ENCODE results near the gene CYP24A1.

The CYP24A1 gene

GRCh38 chr20:54203281-54203680, 29.5 kb upstream of the CYP24A1 start:
- DNase-seq (ENCODE audit: low spot score) = no peak

- DNase-seq (ENCODE audit: low spot score) = no peak
These were observed 27.6 kb upstream of the CYP24A1 start for GRCh38 chr20:54201268-54201846.

GRCh38 chr20:54200487-54201267, 26.9 kb upstream of the CYP24A1 start:
- peak; percentile 80 for DNase-seq (ENCODE audit: low spot score)

GRCh38 chr20:54199721-54200176, 26.0 kb upstream of the CYP24A1 start:
- DNase-seq (ENCODE audit: low spot score) = peak; percentile 92

- no peak for DNase-seq (ENCODE audit: low spot score)
These were observed 25.5 kb upstream of the CYP24A1 start for GRCh38 chr20:54199283-54199682.

- peak; percentile 67 for DNase-seq (ENCODE audit: low spot score)
These were observed 24.1 kb upstream of the CYP24A1 start for GRCh38 chr20:54197621-54198604.

GRCh38 chr20:54195483-54196472, 22.0 kb upstream of the CYP24A1 start:
- no peak for DNase-seq (ENCODE audit: low spot score)

GRCh38 chr20:54194724-54195438, 21.1 kb upstream of the CYP24A1 start:
- peak; percentile 74 for DNase-seq (ENCODE audit: low spot score)

GRCh38 chr20:54193817-54194216, 20.0 kb upstream of the CYP24A1 start:
- no peak for DNase-seq (ENCODE audit: low spot score)

- DNase-seq (ENCODE audit: low spot score) = no peak
These were observed 16.4 kb upstream of the CYP24A1 start for GRCh38 chr20:54190217-54190616.

- DNase-seq (ENCODE audit: low spot score) = no peak
These were observed 15.8 kb upstream of the CYP24A1 start for GRCh38 chr20:54189630-54190029.

GRCh38 chr20:54188132-54188849, 14.5 kb upstream of the CYP24A1 start:
- DNase-seq (ENCODE audit: low spot score) = no peak

GRCh38 chr20:54184904-54185626, 11.3 kb upstream of the CYP24A1 start:
- no peak for DNase-seq (ENCODE audit: low spot score)

GRCh38 chr20:54184071-54184470, 10.3 kb upstream of the CYP24A1 start:
- no peak for DNase-seq (ENCODE audit: low spot score)

- no peak for DNase-seq (ENCODE audit: low spot score)
These were observed 7.1 kb upstream of the CYP24A1 start for GRCh38 chr20:54180931-54181330.

GRCh38 chr20:54179946-54180345, 6.2 kb upstream of the CYP24A1 start:
- no peak for DNase-seq (ENCODE audit: low spot score)

GRCh38 chr20:54178256-54178655, 4.5 kb upstream of the CYP24A1 start:
- DNase-seq (ENCODE audit: low spot score) = no peak

GRCh38 chr20:54177378-54177777, 3.6 kb upstream of the CYP24A1 start:
- no peak for DNase-seq (ENCODE audit: low spot score)

GRCh38 chr20:54176610-54177009, 2.8 kb upstream of the CYP24A1 start:
- DNase-seq (ENCODE audit: low spot score) = no peak
